Hepatocyte (in vitro differentiated cells): ENCODE data around the gene FMO4.

ENCODE experiments used
- EZH2 ChIP-seq: fragments of 200-600 bp; sonication (generic); IDR thresholded peaks from 2 replicates; pipeline ENCODE4 v1.6.1; 2016; ENCODE audit warnings: antibody characterized with exemption, mild to moderate bottlenecking, borderline replicate concordance
- TF ChIP-seq, protein P1 (sequence below): fragments of 200-600 bp; sonication (generic); IDR thresholded peaks from 2 replicates; pipeline ENCODE4 v1.5.1; 2016; ENCODE audit warnings: antibody characterized with exemption, mild to moderate bottlenecking; ENCODE audit not compliant: poor library complexity

- TF ChIP-seq, protein P1, sequence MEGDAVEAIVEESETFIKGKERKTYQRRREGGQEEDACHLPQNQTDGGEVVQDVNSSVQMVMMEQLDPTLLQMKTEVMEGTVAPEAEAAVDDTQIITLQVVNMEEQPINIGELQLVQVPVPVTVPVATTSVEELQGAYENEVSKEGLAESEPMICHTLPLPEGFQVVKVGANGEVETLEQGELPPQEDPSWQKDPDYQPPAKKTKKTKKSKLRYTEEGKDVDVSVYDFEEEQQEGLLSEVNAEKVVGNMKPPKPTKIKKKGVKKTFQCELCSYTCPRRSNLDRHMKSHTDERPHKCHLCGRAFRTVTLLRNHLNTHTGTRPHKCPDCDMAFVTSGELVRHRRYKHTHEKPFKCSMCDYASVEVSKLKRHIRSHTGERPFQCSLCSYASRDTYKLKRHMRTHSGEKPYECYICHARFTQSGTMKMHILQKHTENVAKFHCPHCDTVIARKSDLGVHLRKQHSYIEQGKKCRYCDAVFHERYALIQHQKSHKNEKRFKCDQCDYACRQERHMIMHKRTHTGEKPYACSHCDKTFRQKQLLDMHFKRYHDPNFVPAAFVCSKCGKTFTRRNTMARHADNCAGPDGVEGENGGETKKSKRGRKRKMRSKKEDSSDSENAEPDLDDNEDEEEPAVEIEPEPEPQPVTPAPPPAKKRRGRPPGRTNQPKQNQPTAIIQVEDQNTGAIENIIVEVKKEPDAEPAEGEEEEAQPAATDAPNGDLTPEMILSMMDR: no peak
- TF ChIP-seq EZH2: no peak
These were observed 20.1 kb downstream of the FMO4 start for GRCh38 chr1:171334024-171334640.
